HepG2 (cell line): ENCODE data around the gene HLF. TPM values are rescaled to one million over a fixed set of nuclear protein-coding genes. Genes with fewer than 3 reads are reported as not detected.
A peak's percentile ranks its signal among the peaks of the same experiment; 100 is the strongest.

Source experiments
- ETV5 ChIP-seq: IDR thresholded peaks from 2 replicates; pipeline ENCODE4 v1.6.1; 2018; ENCODE audit warnings: missing biosample characterization, missing genetic modification reagents, inconsistent platforms, borderline replicate concordance
- HNF4A ChIP-seq: sonication (generic); formaldehyde crosslinking; IDR thresholded peaks from 2 replicates; pipeline ENCODE4 v1.4.0; 2020; ENCODE audit warnings: missing genetic modification reagents
- JDP2 ChIP-seq: sonication (generic); formaldehyde crosslinking; IDR thresholded peaks from 2 replicates; pipeline ENCODE4 v1.8.1; 2022; ENCODE audit warnings: missing genetic modification reagents, borderline replicate concordance
- MBNL3 ChIP-seq: fragments of 250-450 bp; sonication (Bioruptor Pico); conservative IDR thresholded peaks from 2 replicates; pipeline ENCODE4 v1.8.0; 2022; ENCODE audit warnings: mild to moderate bottlenecking, inconsistent platforms
- NFE2L1 ChIP-seq: sonication (generic); formaldehyde crosslinking; IDR thresholded peaks from 2 replicates; pipeline ENCODE4 v1.4.0; 2020; ENCODE audit warnings: missing genetic modification reagents, mild to moderate bottlenecking, borderline replicate concordance
- NR2F1 ChIP-seq, 2 experiments: fragments of 450-650 bp in 1 of 2; formaldehyde crosslinking in 1 of 2; IDR thresholded peaks; 2 replicates each; pipeline versions ENCODE4 v1.5.0 to v1.6.1; 2016 to 2020; ENCODE audit warnings: mild to moderate bottlenecking in 1 of 2, missing compliant biosample characterization in 1 of 2, missing genetic modification reagents in 1 of 2, moderate library complexity in 1 of 2
- SMARCE1 ChIP-seq: fragments of 450-650 bp; IDR thresholded peaks from 2 replicates; pipeline ENCODE4 v1.6.1; 2017; ENCODE audit warnings: borderline replicate concordance
- ZBTB33 ChIP-seq: sonication (generic); formaldehyde crosslinking; IDR thresholded peaks from 2 replicates; pipeline ENCODE4 v1.4.0; 2020; ENCODE audit warnings: missing genetic modification reagents
- ZHX2 ChIP-seq, 2 experiments: sonication (generic) in 1 of 2; formaldehyde crosslinking in 1 of 2; IDR thresholded peaks; 2 replicates each; pipeline versions ENCODE4 v1.6.1 to v1.9.0; 2014 to 2022; ENCODE audit warnings: antibody characterized with exemption in 1 of 2, borderline replicate concordance in 1 of 2, inconsistent platforms in 1 of 2, low read depth in 1 of 2, missing genetic modification reagents in 1 of 2
- ZNF20 ChIP-seq: sonication (generic); formaldehyde crosslinking; IDR thresholded peaks from 2 replicates; pipeline ENCODE4 v1.4.0; 2020; ENCODE audit warnings: mild to moderate bottlenecking, moderate library complexity, missing genetic modification reagents
- ZNF441 ChIP-seq: sonication (generic); formaldehyde crosslinking; IDR thresholded peaks from 2 replicates; pipeline ENCODE4 v1.7.0; 2021; ENCODE audit warnings: missing genetic modification reagents, borderline replicate concordance
- ZSCAN25 ChIP-seq: sonication (generic); formaldehyde crosslinking; IDR thresholded peaks from 2 replicates; pipeline ENCODE4 v1.8.0; 2022; ENCODE audit warnings: mild to moderate bottlenecking, missing genetic modification reagents
- polyA plus RNA-seq, 8 experiments: library from polyadenylated mRNA; depleted of rRNA in 3 of 8; stranded (reverse) in 7 of 8; unstranded in 1 of 8; fragments of >200 nt; fragmentation: Illumina TruSeq in 4 of 8; extraction: Trizol in 4 of 8; gene quantifications; 2 replicates each; pipeline versions ENCODE4 v1.2.1 to v1.2.3, GENCODE V29; 2011 to 2016; ENCODE audit warnings: low read depth in 4 of 8, missing spikeins in 1 of 8, mixed read lengths in 1 of 8; ENCODE audit not compliant: insufficient read depth in 1 of 8
- total RNA-seq, 5 experiments: library from RNA; depleted of rRNA; stranded (reverse); fragments of >200 nt; fragmentation: Illumina TruSeq; extraction: Trizol; gene quantifications; 2 replicates each; pipeline ENCODE4 v1.2.3, GENCODE V29; 2016; ENCODE audit warnings: low read depth in 1 of 5

HLF gene
- total and polyA plus RNA-seq, 2 of the 13 experiments (the other 11 are each of a cell fraction or from before 2014, with no cell fraction given) = 202 to 346 TPM

GRCh38 chr17:55314784-55315491 lies 50.2 kb downstream of the HLF start (continued):
- no peak for TF ChIP-seq ZBTB33 (CRISPR knock-in tag)
- TF ChIP-seq NR2F1 (CRISPR knock-in tag; IDR thresholded peaks at IDR 0.05) = no peak
- no peak for TF ChIP-seq ZHX2 (IDR thresholded peaks at IDR 0.05; ENCODE audit: low read depth)
- no peak for TF ChIP-seq ZHX2 (CRISPR knock-in tag; IDR thresholded peaks at IDR 0.05; ENCODE audit: borderline replicate concordance)
- no peak for TF ChIP-seq SMARCE1
- TF ChIP-seq ZNF441 (CRISPR knock-in tag) = no peak
- no peak for TF ChIP-seq MBNL3 (CRISPR knock-in tag)
- no peak for TF ChIP-seq ETV5 (CRISPR knock-in tag)
- no peak for TF ChIP-seq HNF4A (CRISPR knock-in tag)
- TF ChIP-seq ZNF20 (CRISPR knock-in tag) = no peak
- no peak for TF ChIP-seq NFE2L1 (CRISPR knock-in tag)
- TF ChIP-seq JDP2 (CRISPR knock-in tag) = no peak
- TF ChIP-seq ZSCAN25 (CRISPR knock-in tag) = 0 out of 2 replicates have a peak, but pooled peaks have one; percentile 30
